Measurements from ENCODE around the gene DPF1. TPM values are rescaled to one million over a fixed set of nuclear protein-coding genes. Genes with fewer than 3 reads are reported as not detected.

The DPF1 gene
- total and polyA plus RNA-seq, 12 donors, result 0.17 to 1.3 (median 0.67) TPM; not detected in 5

DNA sequence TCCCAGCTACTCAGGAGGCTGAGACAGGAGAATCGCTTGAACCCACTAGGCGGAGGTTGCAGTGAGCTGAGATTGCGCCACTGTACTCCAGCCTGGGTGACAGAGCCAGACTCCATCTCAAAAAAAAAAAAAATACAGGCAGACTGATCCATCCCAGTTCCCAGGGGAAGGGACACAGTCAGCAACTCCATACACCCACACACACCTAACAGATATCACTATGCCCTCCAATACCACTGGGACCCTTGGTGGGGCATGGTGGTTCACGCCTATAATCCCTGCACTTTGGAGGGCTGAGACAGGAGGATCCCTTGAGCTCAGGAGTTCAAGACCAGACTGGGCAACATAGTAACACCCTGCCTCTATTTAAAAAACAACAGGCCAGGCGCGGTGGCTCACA is 2.6 kb downstream of the DPF1 start:
- Histone ChIP-seq H3K27me3 (peaks cover 30% of the 10 kb centered on the region), H3K36me3 (replicated peaks in 1 of 2) (no peaks in the 10 kb centered on the region), H3K4me1 (replicated peaks in 1 of 2) (peaks cover 5 to 8% of the 10 kb centered on the region in 2 donors), H3K4me3 (no peak overlapping the region), H3K27ac (no peak overlapping the region), H3K9me3 (replicated peaks in 1 of 3) (no peaks in the 10 kb centered on the region)
- no peak for DNase-seq
- intact Hi-C loops (cut with DNase I), result loop anchor here (5.0 to 10.0 kb wide), 2 partner anchors 304 to 317 kb away; partner anchors contain the start of genes SIPA1L3 (in 1 of the 2) and WDR87 (in 1 of the 2)
- WGBS, 4 donors, result 87 to 98% (median 93%) methylated on average over 4 to 6 of the region's 6 CpGs
- TF ChIP-seq POLR2A (IDR thresholded peaks at IDR 0.05), result no peak
- TF ChIP-seq, protein P1, sequence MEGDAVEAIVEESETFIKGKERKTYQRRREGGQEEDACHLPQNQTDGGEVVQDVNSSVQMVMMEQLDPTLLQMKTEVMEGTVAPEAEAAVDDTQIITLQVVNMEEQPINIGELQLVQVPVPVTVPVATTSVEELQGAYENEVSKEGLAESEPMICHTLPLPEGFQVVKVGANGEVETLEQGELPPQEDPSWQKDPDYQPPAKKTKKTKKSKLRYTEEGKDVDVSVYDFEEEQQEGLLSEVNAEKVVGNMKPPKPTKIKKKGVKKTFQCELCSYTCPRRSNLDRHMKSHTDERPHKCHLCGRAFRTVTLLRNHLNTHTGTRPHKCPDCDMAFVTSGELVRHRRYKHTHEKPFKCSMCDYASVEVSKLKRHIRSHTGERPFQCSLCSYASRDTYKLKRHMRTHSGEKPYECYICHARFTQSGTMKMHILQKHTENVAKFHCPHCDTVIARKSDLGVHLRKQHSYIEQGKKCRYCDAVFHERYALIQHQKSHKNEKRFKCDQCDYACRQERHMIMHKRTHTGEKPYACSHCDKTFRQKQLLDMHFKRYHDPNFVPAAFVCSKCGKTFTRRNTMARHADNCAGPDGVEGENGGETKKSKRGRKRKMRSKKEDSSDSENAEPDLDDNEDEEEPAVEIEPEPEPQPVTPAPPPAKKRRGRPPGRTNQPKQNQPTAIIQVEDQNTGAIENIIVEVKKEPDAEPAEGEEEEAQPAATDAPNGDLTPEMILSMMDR (IDR thresholded peaks at IDR 0.05), result no peak

DNA sequence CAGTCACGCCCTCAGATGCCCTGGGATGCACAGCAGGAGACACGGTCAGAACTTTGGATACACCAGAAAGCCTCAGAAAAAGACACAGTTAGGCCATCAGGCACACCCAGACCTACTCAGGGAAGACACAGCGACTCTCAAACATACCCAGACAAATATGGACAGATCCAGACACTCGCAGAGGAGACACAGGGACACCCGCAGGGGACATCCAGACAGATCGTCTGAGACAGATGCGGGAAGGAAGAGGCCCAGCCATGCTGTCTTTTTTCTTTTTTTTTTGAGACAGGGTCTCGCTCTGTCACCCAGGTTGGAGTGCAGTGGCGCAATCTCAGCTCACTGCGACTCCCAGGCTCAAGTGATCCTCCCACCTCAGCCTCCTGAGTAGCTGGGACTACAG is 4.8 kb downstream of the DPF1 start:
- TF ChIP-seq POLR2A (IDR thresholded peaks at IDR 0.05), result no peak
- TF ChIP-seq, protein P1 (IDR thresholded peaks at IDR 0.05), result no peak
- Histone ChIP-seq H3K9me3 (replicated peaks in 1 of 3) (no peaks in the 10 kb centered on the region), H3K4me1 (replicated peaks in 1 of 2) (peaks cover 4 to 7% of the 10 kb centered on the region in 2 donors), H3K36me3 (replicated peaks in 1 of 2) (no peaks in the 10 kb centered on the region), H3K27ac (no peak overlapping the region), H3K27me3 (peaks cover 17% of the 10 kb centered on the region), H3K4me3 (no peak overlapping the region)
- intact Hi-C loops (cut with DNase I), result no loop called here
- 85 to 94% (median 91%) methylated on average over 10 of the region's 10 CpGs for WGBS, 4 donors
- no peak for DNase-seq

DNA sequence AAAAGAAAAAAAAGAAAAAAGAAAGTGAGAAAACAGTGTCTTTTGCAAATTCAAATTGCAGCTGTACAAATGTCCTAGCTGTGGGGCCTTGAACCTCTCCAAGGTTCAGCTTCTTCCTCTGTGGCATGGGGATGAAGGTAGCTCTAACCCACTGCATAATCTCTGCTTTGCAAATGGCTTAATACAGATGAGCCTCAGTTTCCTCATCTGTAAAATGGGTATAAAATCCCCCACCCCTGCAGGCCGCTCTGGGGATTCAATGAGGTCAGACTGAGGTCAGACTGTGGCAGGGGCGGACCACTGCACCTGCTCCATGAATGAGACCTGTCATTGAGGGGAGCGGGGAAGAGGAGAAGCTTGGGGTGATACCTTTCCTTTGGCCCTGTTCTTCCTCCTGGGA is 5.8 kb downstream of the DPF1 start:
- Histone ChIP-seq H3K36me3 (replicated peaks in 1 of 2) (no peaks in the 10 kb centered on the region), H3K27me3 (peaks cover 8% of the 10 kb centered on the region), H3K27ac (no peak overlapping the region), H3K9me3 (replicated peaks in 1 of 3) (no peaks in the 10 kb centered on the region), H3K4me3 (no peak overlapping the region), H3K4me1 (replicated peaks in 1 of 2) (no peaks in the 10 kb centered on the region)
- WGBS, 4 donors, result 89 to 98% (median 94%) methylated on average over 3 of the region's 3 CpGs
- DNase-seq, result no peak
- no peak for TF ChIP-seq POLR2A (IDR thresholded peaks at IDR 0.05)
- TF ChIP-seq, protein P1 (IDR thresholded peaks at IDR 0.05), result no peak
- intact Hi-C loops (cut with DNase I), result no loop called here

DNA sequence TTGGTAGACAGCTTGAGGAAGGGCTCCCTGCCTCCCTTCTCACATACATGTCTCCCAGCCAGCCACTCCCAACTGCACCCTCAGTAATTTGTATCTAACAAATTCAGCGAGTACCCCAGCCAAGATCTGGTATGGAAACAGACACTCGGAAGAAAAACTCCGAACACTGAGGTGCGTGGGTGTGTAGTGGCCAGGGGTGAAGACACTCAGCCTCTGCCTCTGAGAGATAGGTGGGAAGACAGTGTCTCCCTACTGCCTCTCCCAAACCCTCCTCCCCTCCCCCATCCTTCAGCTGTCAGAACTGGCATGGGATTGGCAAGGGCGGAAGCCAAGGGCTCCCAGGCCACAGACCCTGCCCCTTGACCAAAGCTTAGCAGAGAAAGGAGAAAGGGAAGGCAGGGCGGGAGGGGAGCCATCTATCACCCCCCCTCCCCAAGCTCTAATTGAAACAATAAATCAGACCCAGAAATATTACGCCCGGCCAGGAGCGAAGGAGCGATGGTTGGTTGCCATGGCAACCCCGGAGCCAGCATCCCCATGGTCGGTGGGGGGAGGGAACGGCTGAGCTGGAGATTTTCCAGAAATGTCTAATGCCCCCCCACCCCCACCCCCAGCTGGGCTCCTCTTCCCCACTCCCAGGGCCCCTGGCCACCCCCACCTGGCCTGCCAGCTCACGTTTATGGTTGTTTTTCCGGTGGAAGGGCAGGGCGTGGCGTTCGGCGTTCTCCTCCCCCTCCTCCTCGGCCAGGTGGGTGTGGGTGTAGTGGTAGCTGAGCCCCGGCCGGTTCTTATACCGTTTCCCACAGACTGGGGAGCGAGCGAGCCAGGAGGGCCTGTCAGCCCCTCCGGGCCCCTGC is 7.0 kb downstream of the DPF1 start:
- H3K4me3 ChIP-seq, result no peak overlapping the region
- H3K27me3 ChIP-seq, result peaks cover under 1% of the 10 kb centered on the region
- no peak for TF ChIP-seq POLR2A (IDR thresholded peaks at IDR 0.05)
- TF ChIP-seq, protein P1 (IDR thresholded peaks at IDR 0.05), result no peak
- no peaks in the 10 kb centered on the region for H3K4me1 ChIP-seq (replicated peaks in 1 of 2)
- H3K27ac ChIP-seq, result no peak overlapping the region
- WGBS, 4 donors, result 49 to 65% (median 59%) methylated on average over 14 to 26 of the region's 26 CpGs
- DNase-seq, result no peak
- H3K36me3 ChIP-seq (replicated peaks in 1 of 2), result no peaks in the 10 kb centered on the region
- intact Hi-C loops (cut with DNase I), result no loop called here
- H3K9me3 ChIP-seq (replicated peaks in 1 of 3), result no peaks in the 10 kb centered on the region

Data from adrenal gland (tissue), 12 donors.